ENCODE measurements around the gene CT47A1. TPM values are rescaled to one million over a fixed set of nuclear protein-coding genes. Genes with fewer than 3 reads are reported as not detected.
"Not testable (repeated sequence)": the region's sequence is repeated elsewhere in the genome, so short reads cannot be mapped to it uniquely, and the experiment has no call there.

Gene CT47A1
- total RNA-seq, 4 donors from 2014 or later = not detected

- Histone ChIP-seq H3K27me3 (no peaks in the 10 kb centered on the region), H3K27ac (no peak overlapping the region), H3K4me3 (no peak overlapping the region), H3K36me3 (no peaks in the 10 kb centered on the region), H3K4me1 (no peaks in the 10 kb centered on the region), H3K9me3 (no peaks in the 10 kb centered on the region)
- no peak for TF ChIP-seq POLR2A (IDR thresholded peaks at IDR 0.05)
- TF ChIP-seq POLR2AphosphoS5 (IDR thresholded peaks at IDR 0.05) = no peak
- TF ChIP-seq CTCF (IDR thresholded peaks at IDR 0.05) = no peak
- TF ChIP-seq EP300 (IDR thresholded peaks at IDR 0.05) = no peak
- WGBS, 2 donors (ENCODE audit: low coverage in 1 of 2) = 57 to 89% methylated on average over 4 of the region's 4 CpGs
- ATAC-seq = no peak
These were observed 15.0 kb upstream of the CT47A1 start for GRCh38 chrX:121000589-121000988.

DNA sequence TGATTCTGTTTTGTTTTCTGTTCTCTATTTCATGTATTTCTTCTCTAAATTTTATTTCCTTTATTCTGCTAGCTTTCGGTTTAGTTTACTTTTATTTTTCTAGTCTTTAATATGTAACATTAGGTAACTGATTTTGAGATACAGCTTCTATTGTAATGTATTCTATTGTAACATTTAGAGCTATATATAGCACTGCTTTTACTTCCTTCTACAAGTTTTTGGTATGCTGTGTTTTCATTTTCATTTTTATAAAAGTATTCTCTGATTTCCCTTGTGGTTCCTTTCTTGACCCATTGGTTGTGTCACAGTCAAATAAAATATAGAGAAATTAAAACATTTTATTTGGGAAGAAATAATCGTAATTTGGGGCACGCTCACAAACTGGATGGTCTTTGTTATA lies 13.9 kb upstream of the CT47A1 start:
- Histone ChIP-seq H3K36me3 (no peaks in the 10 kb centered on the region), H3K27ac (no peak overlapping the region), H3K27me3 (no peaks in the 10 kb centered on the region), H3K4me1 (no peaks in the 10 kb centered on the region), H3K9me3 (no peaks in the 10 kb centered on the region), H3K4me3 (no peak overlapping the region)
- TF ChIP-seq POLR2A (IDR thresholded peaks at IDR 0.05) (no peak), CTCF (IDR thresholded peaks at IDR 0.05) (no peak), POLR2AphosphoS5 (IDR thresholded peaks at IDR 0.05) (no peak), EP300 (IDR thresholded peaks at IDR 0.05) (no peak)
- 57 to 86% methylated on average over 2 to 3 of the region's 3 CpGs for WGBS, 2 donors (ENCODE audit: low coverage in 1 of 2)
- ATAC-seq = no peak

DNA sequence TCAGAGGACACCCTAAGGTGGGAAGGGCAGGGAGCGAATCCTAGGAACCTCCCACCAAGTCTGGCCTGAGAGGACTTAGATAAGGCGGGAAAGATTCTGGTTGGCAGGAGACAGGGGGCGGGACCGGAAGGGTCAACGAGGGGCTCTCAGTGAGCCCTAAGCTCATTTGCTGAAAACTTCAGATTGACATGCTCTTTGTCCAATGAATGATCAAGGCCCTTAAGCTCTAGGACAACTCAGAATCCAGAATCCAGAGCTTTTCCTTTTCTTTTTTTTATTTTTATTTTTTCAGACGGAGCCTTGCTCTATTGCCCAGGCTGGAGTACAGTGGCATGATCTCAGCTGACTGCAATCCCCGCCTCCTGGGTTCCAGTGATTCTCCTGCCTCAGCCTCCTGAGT lies 29.1 kb downstream of the CT47A1 start, which contains the start of gene CT47A7:
Gene CT47A7 (minus strand): TSS at position 101 of the 400 bp plus-strand sequence. CDS start 255 bp downstream, outside the sequence.
- not testable (repeated sequence) for ATAC-seq, H3K4me3 ChIP-seq, H3K27ac ChIP-seq, H3K4me1 ChIP-seq, H3K36me3 ChIP-seq, H3K9me3 ChIP-seq, H3K27me3 ChIP-seq
- WGBS, 2 donors (ENCODE audit: low coverage in 1 of 2) = no CpG with 5 or more reads among the region's 7 CpGs

Small RNA genes lying within 50 kb of the gene (small RNA-seq; reads per million reads assigned to genes)
- gene AL670379.1 = 0 reads per million in 4 donors
- gene AL670379.10 = 0 reads per million in 4 donors
- gene AL670379.11 = 0 reads per million in 4 donors
- gene AL670379.12 = 0 reads per million in 4 donors
- gene AL670379.2 = 0 reads per million in 4 donors
- gene AL670379.3 = 0 reads per million in 4 donors
- 0 reads per million in 4 donors for gene AL670379.4
- 0 reads per million in 4 donors for gene AL670379.5
- 0 reads per million in 4 donors for gene AL670379.6
- gene AL670379.7 = 0 reads per million in 4 donors
- gene AL670379.8 = 0 reads per million in 4 donors
- 0 reads per million in 4 donors for gene AL670379.9

Other genes starting within 250 kb of the CT47A1 start
- gene CT47B1, start 109.9 kb downstream of the CT47A1 start, total RNA-seq = not detected
- not detected for gene CT47A11, start 48.6 kb downstream of the CT47A1 start, total RNA-seq
- gene CT47A10, start 43.7 kb downstream of the CT47A1 start, total RNA-seq = not detected
- gene CT47A9, start 38.9 kb downstream of the CT47A1 start, total RNA-seq = not detected
- gene CT47A8, start 34.0 kb downstream of the CT47A1 start, total RNA-seq = not detected
- not detected for gene CT47A7, start 29.2 kb downstream of the CT47A1 start, total RNA-seq
- not detected for gene CT47A6, start 24.3 kb downstream of the CT47A1 start, total RNA-seq
- not detected for gene CT47A5, start 19.4 kb downstream of the CT47A1 start, total RNA-seq
- not detected for gene CT47A4, start 14.6 kb downstream of the CT47A1 start, total RNA-seq
- gene CT47A3, start 9.7 kb downstream of the CT47A1 start, total RNA-seq = not detected
- gene CT47A2, start 4.8 kb downstream of the CT47A1 start, total RNA-seq = not detected
- gene GLUD2, start 61.9 kb upstream of the CT47A1 start, total RNA-seq = 1 to 10 TPM; 1.1 to 2.2 (median 1.7) TPM

All from gastroesophageal sphincter (tissue), 4 donors.